Caco-2 (cell line): ENCODE measurements around the gene ADIPOR2. TPM values are rescaled to one million over a fixed set of nuclear protein-coding genes. Genes with fewer than 3 reads are reported as not detected.

Source experiments
- BruUV-seq: library from RNA; stranded (reverse); fragments of 400-500 nt; replicated peaks from 2 replicates; lab custom pipeline; 2021; lab: Mats Ljungman, UMichigan
- CTCF ChIA-PET: fragments of 300-600 bp; sonication (Branson Sonifier 250); formaldehyde crosslinking; loops from one replicate; lab custom pipeline; 2022; ENCODE audit warnings: antibody characterized with exemption; lab: Charles Lee
- POLR2A ChIA-PET: fragments of 300-600 bp; sonication (Branson Sonifier 250); formaldehyde crosslinking; loops from one replicate; lab custom pipeline; 2022; ENCODE audit warnings: antibody characterized with exemption; lab: Charles Lee
- DNase-seq, 2 experiments: peaks; one replicate each; pipeline versions ENCODE4 v3.0.0 to v3.0.0-alpha.2; 2020 to 2022
- H3K27me3 ChIP-seq: replicated peaks from 2 replicates; pipeline ENCODE4 v1.6.0; 2011; ENCODE audit warnings: low read length; ENCODE audit not compliant: control insufficient read depth, insufficient read depth
- H3K36me3 ChIP-seq: 2 replicates; pipeline ENCODE4 v1.5.1; 2011; ENCODE audit warnings: low read length; ENCODE audit not compliant: control insufficient read depth, insufficient read depth
- H3K4me1 ChIP-seq: fragments of 250-450 bp; sonication (Bioruptor Pico); 2 replicates; pipeline ENCODE4 v1.5.1; 2020; ENCODE audit warnings: mild to moderate bottlenecking
- H3K4me3 ChIP-seq: 2 replicates; pipeline ENCODE4 v1.5.1; 2011; ENCODE audit warnings: low read depth, mild to moderate bottlenecking, control low read depth, low read length
- H3K9me3 ChIP-seq: fragments of 250-450 bp; sonication (Bioruptor Pico); 2 replicates; pipeline ENCODE4 v1.5.1; 2020; ENCODE audit warnings: mild to moderate bottlenecking, moderate library complexity
- H3K27ac Mint-ChIP-seq: one replicate; pipeline ENCODE4 v1.8.0; 2022; ENCODE audit warnings: mixed read lengths; ENCODE audit not compliant: unreplicated experiment
- H3K27me3 Mint-ChIP-seq: one replicate; pipeline ENCODE4 v1.8.0; 2022; ENCODE audit warnings: mixed read lengths; ENCODE audit not compliant: insufficient read depth, unreplicated experiment
- H3K36me3 Mint-ChIP-seq: one replicate; pipeline ENCODE4 v1.8.0; 2022; ENCODE audit warnings: mild to moderate bottlenecking, mixed read lengths; ENCODE audit not compliant: insufficient read depth, unreplicated experiment
- H3K4me1 Mint-ChIP-seq: one replicate; pipeline ENCODE4 v1.8.0; 2022; ENCODE audit warnings: low read depth, mixed read lengths; ENCODE audit not compliant: unreplicated experiment
- H3K4me3 Mint-ChIP-seq: one replicate; pipeline ENCODE4 v1.8.0; 2022; ENCODE audit warnings: mild to moderate bottlenecking, moderate library complexity, mixed read lengths; ENCODE audit not compliant: unreplicated experiment
- H3K9me3 Mint-ChIP-seq: one replicate; pipeline ENCODE4 v1.8.0; 2022; ENCODE audit warnings: mixed read lengths; ENCODE audit not compliant: unreplicated experiment
- intact Hi-C: fragments of 100-400 bp; cut with micrococcal nuclease; formaldehyde crosslinking; loops from one replicate; pipeline ENCODE4 v1.10.0; 2022; ENCODE audit not compliant: unreplicated experiment
- total RNA-seq: library from RNA; stranded (reverse); gene quantifications from 2 replicates; pipeline ENCODE4 v1.2.3, GENCODE V29; 2022
- TF ChIP-seq, protein P1 (sequence below), 2 experiments: fragments of 200-600 bp in 1 of 2; IDR thresholded peaks; 1 replicate in 1 of 2; 2 replicates in 1 of 2; pipeline versions ENCODE4 v1.5.1 to v1.8.0; 2011 to 2022; ENCODE audit warnings: antibody characterized with exemption in 1 of 2, control low read depth in 1 of 2, inconsistent platforms in 1 of 2, low read depth in 1 of 2, low read length in 1 of 2, mild to moderate bottlenecking in 1 of 2, moderate library complexity in 1 of 2; ENCODE audit not compliant: insufficient read depth in 1 of 2, severe bottlenecking in 1 of 2, unreplicated experiment in 1 of 2

ADIPOR2 gene
- total RNA-seq, 1 experiment from 2014 or later, result 119 TPM

GRCh38 chr12:1768615-1769014, 77.7 kb downstream of the ADIPOR2 start:
- Histone ChIP-seq H3K27me3 (no peaks in the 10 kb centered on the region), H3K4me3 (no peak overlapping the region), H3K36me3 (peaks cover 2% of the 10 kb centered on the region; the same call in 1 of the 2 replicates), H3K9me3 (no peaks in the 10 kb centered on the region), H3K4me1 (peaks cover 53% of the 10 kb centered on the region)
- Mint-ChIP-seq H3K36me3 (peaks cover 23% of the 10 kb centered on the region), H3K9me3 (no peaks in the 10 kb centered on the region), H3K27ac (peak overlapping the region; percentile 6), H3K4me1 (peaks cover 42% of the 10 kb centered on the region), H3K4me3 (no peak overlapping the region), H3K27me3 (no peaks in the 10 kb centered on the region)
- intact Hi-C loops, result no loop called here
- CTCF ChIA-PET, result interaction anchor here (1.3 kb wide), 1 partner anchor 116 kb away, joined by 3 read pairs; no protein-coding TSS in a partner anchor
- no peak for DNase-seq
- POLR2A ChIA-PET, result no interaction called here
- no TSS peak for BruUV-seq
- TF ChIP-seq, protein P1, sequence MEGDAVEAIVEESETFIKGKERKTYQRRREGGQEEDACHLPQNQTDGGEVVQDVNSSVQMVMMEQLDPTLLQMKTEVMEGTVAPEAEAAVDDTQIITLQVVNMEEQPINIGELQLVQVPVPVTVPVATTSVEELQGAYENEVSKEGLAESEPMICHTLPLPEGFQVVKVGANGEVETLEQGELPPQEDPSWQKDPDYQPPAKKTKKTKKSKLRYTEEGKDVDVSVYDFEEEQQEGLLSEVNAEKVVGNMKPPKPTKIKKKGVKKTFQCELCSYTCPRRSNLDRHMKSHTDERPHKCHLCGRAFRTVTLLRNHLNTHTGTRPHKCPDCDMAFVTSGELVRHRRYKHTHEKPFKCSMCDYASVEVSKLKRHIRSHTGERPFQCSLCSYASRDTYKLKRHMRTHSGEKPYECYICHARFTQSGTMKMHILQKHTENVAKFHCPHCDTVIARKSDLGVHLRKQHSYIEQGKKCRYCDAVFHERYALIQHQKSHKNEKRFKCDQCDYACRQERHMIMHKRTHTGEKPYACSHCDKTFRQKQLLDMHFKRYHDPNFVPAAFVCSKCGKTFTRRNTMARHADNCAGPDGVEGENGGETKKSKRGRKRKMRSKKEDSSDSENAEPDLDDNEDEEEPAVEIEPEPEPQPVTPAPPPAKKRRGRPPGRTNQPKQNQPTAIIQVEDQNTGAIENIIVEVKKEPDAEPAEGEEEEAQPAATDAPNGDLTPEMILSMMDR (IDR thresholded peaks at IDR 0.05; ENCODE audit: insufficient read depth in 1 of 2, low read depth in 1 of 2, low read length in 1 of 2, severe bottlenecking in 1 of 2, unreplicated experiment in 1 of 2), result no peak

DNA sequence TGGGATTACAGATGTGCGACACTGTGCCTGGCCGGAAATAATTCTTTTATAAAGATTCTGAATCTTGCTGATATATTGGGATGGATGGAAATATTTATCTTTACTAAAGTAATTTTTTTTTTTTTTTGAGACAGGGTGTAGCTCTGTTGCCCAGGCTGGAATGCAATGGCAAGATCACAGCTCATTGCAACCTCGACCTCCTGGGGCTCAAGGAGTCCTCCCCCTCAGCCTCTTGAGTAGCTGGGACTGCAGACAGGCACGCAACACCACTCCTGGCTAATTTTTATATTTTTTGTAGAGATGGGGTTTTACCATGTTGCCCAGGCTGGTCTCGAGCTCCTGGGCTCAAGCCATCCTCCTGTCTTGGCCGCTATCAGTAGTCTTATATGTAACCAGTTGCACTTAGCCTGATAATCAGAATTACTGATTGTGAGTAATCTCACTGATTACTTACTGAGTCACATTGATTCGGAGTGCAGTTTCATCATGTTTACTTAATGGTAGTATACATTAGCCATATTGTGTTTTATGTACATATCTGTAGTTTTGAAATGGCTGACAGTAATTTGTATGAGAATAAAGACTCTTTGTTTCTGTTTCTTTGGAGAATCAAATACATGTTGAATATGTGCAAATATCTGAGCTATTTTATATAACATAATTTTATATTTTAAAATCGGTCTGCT, 79.1 kb downstream of the ADIPOR2 start:
- Mint-ChIP-seq H3K27me3 (no peaks in the 10 kb centered on the region), H3K4me3 (no peak overlapping the region), H3K27ac (no peak overlapping the region), H3K36me3 (peaks cover 35% of the 10 kb centered on the region), H3K9me3 (no peaks in the 10 kb centered on the region), H3K4me1 (peaks cover 39% of the 10 kb centered on the region)
- TF ChIP-seq, protein P1 (IDR thresholded peaks at IDR 0.05; ENCODE audit: insufficient read depth in 1 of 2, low read depth in 1 of 2, low read length in 1 of 2, severe bottlenecking in 1 of 2, unreplicated experiment in 1 of 2), result no peak
- peaks cover 2% of the 10 kb centered on the region; the same call in 1 of the 2 replicates for H3K36me3 ChIP-seq
- BruUV-seq, result no TSS peak
- no peaks in the 10 kb centered on the region for H3K27me3 ChIP-seq
- no peak overlapping the region for H3K4me3 ChIP-seq
- intact Hi-C loops, result no loop called here
- POLR2A ChIA-PET, result no interaction called here
- no peaks in the 10 kb centered on the region for H3K9me3 ChIP-seq
- CTCF ChIA-PET, result interaction anchor here (1.1 to 1.5 kb wide), 2 partner anchors 21 to 135 kb away, joined by 3 to 4 read pairs; no protein-coding TSS in a partner anchor
- no peak for DNase-seq
- H3K4me1 ChIP-seq, result peaks cover 44% of the 10 kb centered on the region

- DNase-seq, result no peak
- ChIA-PET CTCF (interaction anchor here (0.6 kb wide), 1 partner anchor 22 kb away, joined by 3 read pairs; no protein-coding TSS in a partner anchor), POLR2A (no interaction called here)
- H3K4me3 ChIP-seq, result no peak overlapping the region
- intact Hi-C loops, result no loop called here
- TF ChIP-seq, protein P1 (IDR thresholded peaks at IDR 0.05; ENCODE audit: insufficient read depth in 1 of 2, low read depth in 1 of 2, low read length in 1 of 2, severe bottlenecking in 1 of 2, unreplicated experiment in 1 of 2), result no peak
- Mint-ChIP-seq H3K27me3 (no peaks in the 10 kb centered on the region), H3K9me3 (no peaks in the 10 kb centered on the region), H3K4me3 (no peak overlapping the region), H3K4me1 (peaks cover 22% of the 10 kb centered on the region), H3K36me3 (peaks cover 64% of the 10 kb centered on the region), H3K27ac (no peak overlapping the region)
- H3K36me3 ChIP-seq, result peaks cover 4% of the 10 kb centered on the region; the same call in 1 of the 2 replicates
- no peaks in the 10 kb centered on the region for H3K27me3 ChIP-seq
- BruUV-seq, result TSS peak; percentile 11
- no peaks in the 10 kb centered on the region for H3K9me3 ChIP-seq
- H3K4me1 ChIP-seq, result peaks cover 22% of the 10 kb centered on the region
Observed at GRCh38 chr12:1773937-1774655, 83.2 kb downstream of the ADIPOR2 start.
